ENCODE results near the gene TEX264.

DNA sequence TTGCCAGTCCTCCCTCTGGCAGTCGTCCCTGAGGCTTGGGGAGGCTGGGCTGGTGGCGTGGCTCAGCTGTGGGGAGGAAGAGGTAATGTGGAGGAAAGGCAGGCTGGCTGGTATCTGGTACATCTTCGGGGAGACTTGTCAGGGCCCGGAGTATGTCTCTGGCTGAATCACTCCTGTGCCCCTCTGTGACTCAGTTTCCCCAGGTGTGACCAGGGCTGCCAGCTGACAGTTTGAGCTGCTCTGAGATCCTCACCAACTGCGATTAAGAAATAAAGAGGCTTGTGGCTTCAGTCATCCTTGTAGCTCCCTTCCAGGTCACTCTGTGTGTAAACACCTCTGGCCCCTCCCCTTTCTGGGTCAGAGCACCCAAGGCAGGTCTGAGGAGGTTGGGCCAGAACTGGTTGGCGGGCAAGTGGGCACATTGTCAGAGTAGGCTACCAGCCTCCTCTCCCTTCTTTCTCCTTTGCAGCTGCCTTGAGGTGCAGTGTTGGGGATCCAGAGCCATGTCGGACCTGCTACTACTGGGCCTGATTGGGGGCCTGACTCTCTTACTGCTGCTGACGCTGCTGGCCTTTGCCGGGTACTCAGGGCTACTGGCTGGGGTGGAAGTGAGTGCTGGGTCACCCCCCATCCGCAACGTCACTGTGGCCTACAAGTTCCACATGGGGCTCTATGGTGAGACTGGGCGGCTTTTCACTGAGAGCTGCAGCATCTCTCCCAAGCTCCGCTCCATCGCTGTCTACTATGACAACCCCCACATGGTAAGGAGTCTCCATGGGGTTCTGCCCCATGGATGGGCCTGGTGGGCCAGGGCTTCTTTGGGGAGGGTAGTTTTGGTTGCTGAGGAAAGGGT, 3.0 kb downstream of the TEX264 start:
- TF ChIP-seq, protein P1, sequence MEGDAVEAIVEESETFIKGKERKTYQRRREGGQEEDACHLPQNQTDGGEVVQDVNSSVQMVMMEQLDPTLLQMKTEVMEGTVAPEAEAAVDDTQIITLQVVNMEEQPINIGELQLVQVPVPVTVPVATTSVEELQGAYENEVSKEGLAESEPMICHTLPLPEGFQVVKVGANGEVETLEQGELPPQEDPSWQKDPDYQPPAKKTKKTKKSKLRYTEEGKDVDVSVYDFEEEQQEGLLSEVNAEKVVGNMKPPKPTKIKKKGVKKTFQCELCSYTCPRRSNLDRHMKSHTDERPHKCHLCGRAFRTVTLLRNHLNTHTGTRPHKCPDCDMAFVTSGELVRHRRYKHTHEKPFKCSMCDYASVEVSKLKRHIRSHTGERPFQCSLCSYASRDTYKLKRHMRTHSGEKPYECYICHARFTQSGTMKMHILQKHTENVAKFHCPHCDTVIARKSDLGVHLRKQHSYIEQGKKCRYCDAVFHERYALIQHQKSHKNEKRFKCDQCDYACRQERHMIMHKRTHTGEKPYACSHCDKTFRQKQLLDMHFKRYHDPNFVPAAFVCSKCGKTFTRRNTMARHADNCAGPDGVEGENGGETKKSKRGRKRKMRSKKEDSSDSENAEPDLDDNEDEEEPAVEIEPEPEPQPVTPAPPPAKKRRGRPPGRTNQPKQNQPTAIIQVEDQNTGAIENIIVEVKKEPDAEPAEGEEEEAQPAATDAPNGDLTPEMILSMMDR (conservative IDR thresholded peaks at IDR 0.05): no peak
- TF ChIP-seq EZH2 (IDR thresholded peaks at IDR 0.05; ENCODE audit: low read depth): no peak

Measured in PC-9 (cell line).